HG03025 (cell line): ENCODE measurements around the gene NPBWR2.
"Not testable (repeated sequence)": the region's sequence is repeated elsewhere in the genome, so short reads cannot be mapped to it uniquely, and the experiment has no call there.

Experiments
- ATAC-seq: cut with Tn5 transposase; IDR thresholded peaks from one replicate; pipeline ENCODE4 v1.9.1; 2021; ENCODE audit warnings: mild to moderate bottlenecking, moderate library complexity; ENCODE audit not compliant: unreplicated experiment, low FRiP score

Gene NPBWR2

GRCh38 chr20:64144144-64144912 lies 37.0 kb upstream of the NPBWR2 start:
- no peak for ATAC-seq

GRCh38 chr20:64143018-64143801 lies 35.8 kb upstream of the NPBWR2 start:
- no peak for ATAC-seq

- ATAC-seq, result no peak
Observed at GRCh38 chr20:64142590-64142989, 35.2 kb upstream of the NPBWR2 start.

- ATAC-seq, result no peak
Observed at GRCh38 chr20:64140956-64141355, 33.6 kb upstream of the NPBWR2 start.

- no peak for ATAC-seq
Observed at GRCh38 chr20:64140061-64140931, 32.9 kb upstream of the NPBWR2 start.

- no peak for ATAC-seq
Observed at GRCh38 chr20:64139199-64140060, 32.1 kb upstream of the NPBWR2 start.

GRCh38 chr20:64138276-64138815 lies 31.0 kb upstream of the NPBWR2 start:
- no peak for ATAC-seq

- no peak for ATAC-seq
Observed at GRCh38 chr20:64137598-64138031, 30.2 kb upstream of the NPBWR2 start.

- ATAC-seq, result no peak
Observed at GRCh38 chr20:64136004-64136710, 28.8 kb upstream of the NPBWR2 start.

- not testable (repeated sequence) for ATAC-seq
Observed at GRCh38 chr20:64134744-64135143, 27.4 kb upstream of the NPBWR2 start.

GRCh38 chr20:64133951-64134407 lies 26.6 kb upstream of the NPBWR2 start:
- ATAC-seq, result no peak

GRCh38 chr20:64131406-64131805 lies 24.0 kb upstream of the NPBWR2 start:
- ATAC-seq, result no peak

- ATAC-seq, result no peak
Observed at GRCh38 chr20:64130876-64131275, 23.5 kb upstream of the NPBWR2 start.

GRCh38 chr20:64130271-64130670 lies 22.9 kb upstream of the NPBWR2 start:
- no peak for ATAC-seq

GRCh38 chr20:64129146-64129782 lies 21.9 kb upstream of the NPBWR2 start:
- ATAC-seq, result no peak

GRCh38 chr20:64123517-64123916 lies 16.2 kb upstream of the NPBWR2 start:
- ATAC-seq, result not testable (repeated sequence)

GRCh38 chr20:64122927-64123326 lies 15.6 kb upstream of the NPBWR2 start:
- not testable (repeated sequence) for ATAC-seq

- no peak for ATAC-seq
Observed at GRCh38 chr20:64121586-64121985, 14.2 kb upstream of the NPBWR2 start.
